T-cell (primary cell): Measurements from ENCODE around the gene DNAH10. TPM values are rescaled to one million over a fixed set of nuclear protein-coding genes. Genes with fewer than 3 reads are reported as not detected.

ENCODE experiments used
- ATAC-seq, 4 experiments: fragments of 200-7000 bp in 3 of 4; fragments of 150-1000 bp in 1 of 4; cut with Tn5 transposase; replicated peaks in 1 of 4; 1 replicate in 3 of 4; 2 replicates in 1 of 4; pipeline ENCODE4 v1.10.0; 2021; ENCODE audit warnings: moderate library complexity in 3 of 4, mild to moderate bottlenecking in 2 of 4, moderate number of reproducible peaks in 1 of 4
- CTCF ChIA-PET, 2 donors: fragments of 300-600 bp; sonication (Branson Sonifier 250); formaldehyde crosslinking; loops; one replicate each; lab custom pipeline; 2022; ENCODE audit warnings: antibody characterized with exemption in 2 of 2; lab: Charles Lee
- POLR2A ChIA-PET, 2 donors: fragments of 300-600 bp; sonication (Branson Sonifier 250); formaldehyde crosslinking; loops; one replicate each; lab custom pipeline; 2022; ENCODE audit warnings: antibody characterized with exemption in 2 of 2; lab: Charles Lee
- DNase-seq, 35 experiments: peaks; one replicate each; pipeline versions ENCODE4 v3.0.0 to v3.0.0-alpha.2; 2013 to 2023
- H3K27ac ChIP-seq: one replicate; pipeline ENCODE4 v1.5.1; 2013; ENCODE audit warnings: low read length
- H3K27me3 ChIP-seq, 2 experiments: replicated peaks in 1 of 2; 1 replicate in 1 of 2; 2 replicates in 1 of 2; pipeline versions ENCODE4 v1.6.1 to v1.7.0; 2013; ENCODE audit warnings: low read length in 1 of 2, mixed read lengths in 1 of 2; ENCODE audit not compliant: control insufficient read depth in 2 of 2, insufficient read depth in 2 of 2; ENCODE audit errors: extremely low read depth in 1 of 2
- H3K36me3 ChIP-seq, 2 donors: 1 replicate in 1 of 2; 2 replicates in 1 of 2; pipeline versions ENCODE4 v1.6.1 to v1.7.0; 2013; ENCODE audit warnings: low read length in 1 of 2; ENCODE audit not compliant: control insufficient read depth in 2 of 2, insufficient read depth in 1 of 2; ENCODE audit errors: extremely low read depth in 1 of 2
- H3K4me1 ChIP-seq, 2 experiments: 1 replicate in 1 of 2; 2 replicates in 1 of 2; pipeline versions ENCODE4 v1.6.1 to v1.7.0; 2013; ENCODE audit warnings: low read length in 2 of 2, mixed read lengths in 1 of 2; ENCODE audit not compliant: insufficient read depth in 2 of 2, control insufficient read depth in 1 of 2; ENCODE audit errors: extremely low read depth in 1 of 2
- H3K4me3 ChIP-seq, 2 donors: 1 replicate in 1 of 2; 2 replicates in 1 of 2; pipeline versions ENCODE4 v1.5.1 to v1.7.0; 2013; ENCODE audit warnings: mild to moderate bottlenecking in 2 of 2, low read length in 1 of 2, moderate library complexity in 1 of 2; ENCODE audit not compliant: control insufficient read depth in 1 of 2; ENCODE audit errors: extremely low read depth in 1 of 2
- H3K9me3 ChIP-seq: 2 replicates; pipeline ENCODE4 v1.7.0; 2013
- H3K27ac Mint-ChIP-seq, 2 donors: one replicate each; pipeline ENCODE4 v1.8.0; 2020 to 2021; ENCODE audit warnings: mild to moderate bottlenecking in 2 of 2, mixed read lengths in 2 of 2
- H3K27me3 Mint-ChIP-seq, 2 donors: one replicate each; pipeline ENCODE4 v1.8.0; 2021 to 2022; ENCODE audit warnings: mixed read lengths in 2 of 2
- H3K36me3 Mint-ChIP-seq: one replicate; pipeline ENCODE4 v1.8.0; 2021; ENCODE audit warnings: mixed read lengths
- H3K4me1 Mint-ChIP-seq, 3 donors: one replicate each; pipeline ENCODE4 v1.8.0; 2020 to 2022; ENCODE audit warnings: mixed read lengths in 3 of 3, mild to moderate bottlenecking in 1 of 3
- H3K4me3 Mint-ChIP-seq, 3 donors: one replicate each; pipeline ENCODE4 v1.8.0; 2020 to 2022; ENCODE audit warnings: mild to moderate bottlenecking in 3 of 3, mixed read lengths in 3 of 3, moderate library complexity in 3 of 3
- H3K9me3 Mint-ChIP-seq, 3 donors: one replicate each; pipeline ENCODE4 v1.8.0; 2020 to 2022; ENCODE audit warnings: mixed read lengths in 3 of 3
- WGBS: methylation state at CpG from one replicate; pipeline ENCODE4 v1.1.5; 2013; ENCODE audit warnings: missing lambda C conversion rate; ENCODE audit not compliant: insufficient coverage; 5-methylcytosine and 5-hydroxymethylcytosine counted together
- total RNA-seq, 35 experiments: library from RNA in 6 of 35; stranded (reverse) in 6 of 35; fragments of 120-200 nt in 1 of 35; gene quantifications; one replicate each; pipeline versions ENCODE4 v1.2.1 to v1.2.4 and lab custom pipeline; 2013 to 2026

Gene DNAH10
- total RNA-seq, 5 donors from 2014 or later (not counting 1 experiment from before 2014, with no cell fraction given): 0.08 to 0.32 (median 0.19) TPM

DNA sequence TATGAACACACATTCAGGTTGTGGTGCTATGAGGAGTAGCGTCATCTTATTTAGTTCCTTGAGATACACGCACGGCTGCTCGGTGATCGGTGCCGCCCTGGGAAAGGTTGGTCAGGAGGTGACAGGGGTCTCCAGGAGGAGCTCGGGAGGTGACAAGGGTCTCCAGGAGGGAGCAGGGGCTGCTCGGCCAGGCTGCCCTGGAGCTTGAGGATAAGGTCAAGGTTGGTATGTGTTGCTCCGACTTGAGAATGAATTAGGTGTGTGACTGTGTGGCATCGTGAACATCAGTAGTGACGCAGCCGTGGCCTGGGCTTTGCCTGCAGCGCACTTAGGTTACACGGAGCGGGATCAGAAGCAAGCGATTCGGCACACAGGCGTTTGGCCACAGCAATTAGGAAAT is 174.4 kb downstream of the DNAH10 start:
- Mint-ChIP-seq H3K36me3 (peaks cover 16% of the 10 kb centered on the region), H3K9me3 (no peaks in the 10 kb centered on the region), H3K27me3 (no peaks in the 10 kb centered on the region), H3K4me3 (peak overlapping the region; percentile 40 to 70 (median 49)), H3K4me1 (peaks cover 42 to 57% (median 43%) of the 10 kb centered on the region in 3 donors), H3K27ac (peak overlapping the region; percentile 72 to 77)
- Histone ChIP-seq H3K4me3 (no peak overlapping the region), H3K36me3 (peaks cover 10 to 15% of the 10 kb centered on the region in 2 donors), H3K4me1 (peaks cover 17 to 55% of the 10 kb centered on the region in 2 experiments), H3K27me3 (peaks cover 0 to 9% of the 10 kb centered on the region in 2 experiments), H3K27ac (no peak overlapping the region), H3K9me3 (no peaks in the 10 kb centered on the region)
- ATAC-seq (no peak), DNase-seq (no peak)
- WGBS: 96% methylated on average over 17 of the region's 18 CpGs
- ChIA-PET POLR2A (no interaction called here), CTCF (interaction anchor here in 1 of 2 donors (0.8 kb wide), 1 partner anchor 31 kb away, joined by 8 read pairs; no protein-coding TSS in a partner anchor)

DNA sequence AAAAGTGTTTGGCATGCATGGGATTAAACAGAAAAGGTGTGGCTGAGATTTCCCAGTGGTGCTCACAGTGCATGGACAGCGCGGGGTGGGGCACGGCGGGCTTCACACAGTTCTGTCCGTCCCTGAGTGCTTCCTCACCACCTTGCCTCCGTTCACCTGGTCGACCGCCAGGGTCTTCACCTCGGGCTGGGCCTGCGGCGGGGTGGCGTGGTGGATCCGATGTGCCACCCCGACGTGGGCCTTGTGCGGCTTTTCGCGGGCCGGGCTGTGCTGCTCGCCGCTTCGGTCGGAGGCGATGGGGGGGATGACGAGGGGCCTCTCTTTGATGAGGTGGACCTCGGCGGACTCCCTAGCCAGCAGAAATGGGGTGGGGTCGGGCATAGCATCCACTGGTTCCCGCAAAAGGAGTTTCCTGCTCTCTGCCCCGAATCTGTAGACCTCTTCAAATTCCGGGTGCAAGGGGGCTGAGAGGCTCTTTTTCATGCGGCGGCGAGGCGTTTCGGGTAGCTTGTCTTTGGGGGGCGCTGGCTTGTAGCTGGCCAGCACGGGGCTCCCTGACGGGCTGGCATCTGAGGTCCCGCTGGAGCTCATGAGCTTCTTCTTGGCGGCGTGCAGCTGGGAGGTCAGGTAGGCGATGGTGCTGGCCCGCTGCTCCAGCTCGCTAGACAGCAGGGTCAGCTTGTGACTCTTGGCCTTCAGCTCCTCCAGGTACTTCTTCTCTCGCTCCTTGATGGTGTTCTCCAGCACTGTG is 175.0 kb downstream of the DNAH10 start:
- Mint-ChIP-seq H3K36me3 (peaks cover 22% of the 10 kb centered on the region), H3K9me3 (no peaks in the 10 kb centered on the region), H3K4me3 (peak overlapping the region; percentile 71 to 90 (median 77)), H3K27me3 (no peaks in the 10 kb centered on the region), H3K27ac (peak overlapping the region; percentile 88), H3K4me1 (peaks cover 35 to 50% (median 37%) of the 10 kb centered on the region in 3 donors)
- no peaks in the 10 kb centered on the region for H3K9me3 ChIP-seq
- H3K27me3 ChIP-seq: peaks cover 0 to 6% of the 10 kb centered on the region in 2 experiments
- peaks cover 14 to 49% of the 10 kb centered on the region in 2 experiments for H3K4me1 ChIP-seq
- peak overlapping the region; percentile 29 to 48 for H3K4me3 ChIP-seq
- peak overlapping the region; percentile 84 for H3K27ac ChIP-seq
- ATAC-seq: no peak
- ChIA-PET POLR2A (no interaction called here), CTCF (interaction anchor here in 1 of 2 donors (1.0 kb wide), 1 partner anchor 46 kb away, joined by 3 read pairs; no protein-coding TSS in a partner anchor)
- no peak for DNase-seq
- H3K36me3 ChIP-seq: peaks cover 15 to 20% of the 10 kb centered on the region in 2 donors
- WGBS: 92% methylated on average over 44 of the region's 46 CpGs

DNA sequence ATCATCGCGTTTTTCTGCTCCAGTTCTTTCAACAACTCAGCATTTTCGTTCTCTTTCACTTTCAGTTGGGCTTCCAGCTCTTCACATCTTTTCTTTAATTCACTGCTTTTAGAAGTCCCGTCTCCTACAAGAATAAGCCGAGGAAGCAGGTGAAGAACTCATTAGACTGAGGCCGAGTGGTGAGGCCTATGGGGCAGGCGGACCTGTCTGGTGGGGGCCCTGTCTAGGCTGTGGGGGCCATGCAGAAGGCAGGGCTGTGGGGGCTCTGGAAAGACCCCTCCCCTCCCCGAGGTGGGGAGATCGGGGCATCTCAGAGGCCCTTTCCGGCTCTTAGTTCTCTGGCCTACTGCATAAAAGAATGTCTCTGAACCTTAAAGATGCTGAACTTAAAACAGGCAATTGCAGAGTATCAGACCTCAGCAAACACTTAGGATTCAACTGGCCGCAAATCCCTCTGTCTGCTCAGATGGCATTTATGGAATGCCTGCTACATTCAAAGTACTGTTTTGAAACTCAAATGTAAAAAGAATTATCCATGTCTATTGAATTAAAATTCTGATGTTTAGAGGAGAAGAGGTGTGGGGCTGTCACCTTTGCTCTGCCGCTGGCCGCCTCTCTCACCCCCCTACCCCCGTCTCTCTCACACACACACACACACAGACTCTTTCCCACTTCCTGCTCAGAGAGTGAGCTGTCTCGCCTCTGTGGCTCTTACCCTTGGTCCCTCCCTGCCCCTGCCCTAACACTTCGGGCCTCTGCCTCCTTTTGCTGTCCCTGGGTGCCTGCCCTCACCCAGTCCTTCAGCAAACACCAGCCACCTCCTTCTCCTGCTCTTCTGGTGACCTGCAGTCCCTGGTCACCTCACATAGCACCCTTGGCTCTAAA is 175.8 kb downstream of the DNAH10 start:
- Mint-ChIP-seq H3K9me3 (no peaks in the 10 kb centered on the region), H3K27me3 (no peaks in the 10 kb centered on the region), H3K27ac (peak overlapping the region; percentile 88), H3K4me1 (peaks cover 29 to 43% (median 30%) of the 10 kb centered on the region in 3 donors), H3K36me3 (peaks cover 31% of the 10 kb centered on the region), H3K4me3 (peak overlapping the region; percentile 71 to 90 (median 77))
- H3K4me1 ChIP-seq: peaks cover 9 to 49% of the 10 kb centered on the region in 2 experiments
- ChIA-PET CTCF (interaction anchor here in 1 of 2 donors (0.7 to 1.0 kb wide), 3 partner anchors 27 to 1448 kb away, joined by 3 read pairs; no protein-coding TSS in a partner anchor), POLR2A (interaction anchor here in 1 of 2 donors (0.7 kb wide), 1 partner anchor 983 kb away, joined by 3 read pairs; no protein-coding TSS in a partner anchor)
- DNase-seq (peak; percentile 18 to 65 (median 47)), ATAC-seq (peak; percentile 90 to 98 (median 94))
- no peaks in the 10 kb centered on the region for H3K9me3 ChIP-seq
- H3K36me3 ChIP-seq: peaks cover 21 to 26% of the 10 kb centered on the region in 2 donors
- WGBS: 7% methylated on average over 8 of the region's 16 CpGs
- peak overlapping the region; percentile 29 to 48 for H3K4me3 ChIP-seq
- H3K27me3 ChIP-seq: peaks cover 0 to 6% of the 10 kb centered on the region in 2 experiments
- H3K27ac ChIP-seq: peak overlapping the region; percentile 84

DNA sequence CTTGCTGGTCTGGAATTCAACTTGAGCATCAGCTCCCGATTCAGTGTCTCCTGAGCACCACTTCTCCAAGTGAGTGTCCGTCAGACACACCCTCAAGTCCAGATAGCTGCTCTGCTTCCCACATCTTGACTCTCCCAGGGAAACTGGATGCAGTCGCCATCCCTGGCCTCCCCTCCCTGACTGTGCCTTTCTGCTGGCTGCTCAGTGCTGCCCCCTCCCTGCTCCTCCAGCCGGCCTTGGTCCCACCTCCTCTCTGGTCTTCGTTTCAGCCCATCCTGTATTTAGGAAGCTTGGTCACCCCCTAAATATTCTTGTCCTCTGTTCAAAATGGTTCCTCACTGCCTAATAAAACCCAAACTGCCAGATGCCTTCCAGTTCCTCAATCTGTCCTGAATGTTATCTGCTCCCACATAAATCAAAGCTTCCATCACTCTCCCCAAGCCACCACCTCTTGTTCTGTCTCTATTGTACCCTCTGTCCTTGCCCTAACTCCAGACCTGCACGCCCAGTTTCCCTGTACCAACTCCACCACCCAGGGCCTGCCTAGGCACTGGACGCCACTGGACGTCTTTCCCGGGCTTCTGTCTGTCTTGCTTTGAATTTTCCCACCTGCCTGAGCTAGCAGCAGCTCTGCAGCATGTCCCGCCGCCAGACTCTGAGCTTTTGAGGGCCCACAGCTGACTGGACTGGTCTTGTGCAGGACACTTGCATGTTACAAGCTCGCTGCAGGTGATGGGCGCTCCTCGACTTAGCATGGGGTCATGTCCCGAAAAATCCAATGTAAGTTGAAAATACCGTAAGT is 176.8 kb downstream of the DNAH10 start:
- peaks cover 27 to 36% (median 29%) of the 10 kb centered on the region in 3 donors for H3K4me1 Mint-ChIP-seq
- peaks cover 9 to 41% of the 10 kb centered on the region in 2 experiments for H3K4me1 ChIP-seq
- H3K27ac ChIP-seq: peak overlapping the region; percentile 84
- H3K36me3 ChIP-seq: peaks cover 26 to 34% of the 10 kb centered on the region in 2 donors
- WGBS: 91% methylated on average over 16 of the region's 16 CpGs
- ChIA-PET CTCF (interaction anchor here (0.6 to 0.9 kb wide), 3 partner anchors 23 to 1449 kb away, joined by 3 to 6 read pairs (median 3); no protein-coding TSS in a partner anchor), POLR2A (interaction anchor here in 1 of 2 donors (0.7 kb wide), 1 partner anchor 983 kb away, joined by 3 read pairs; no protein-coding TSS in a partner anchor)
- no peaks in the 10 kb centered on the region for H3K9me3 ChIP-seq
- no peak overlapping the region for H3K4me3 ChIP-seq
- no peaks in the 10 kb centered on the region for H3K27me3 Mint-ChIP-seq
- DNase-seq: peak in 2 of 35 experiments; percentile 19 to 32
- H3K9me3 Mint-ChIP-seq: no peaks in the 10 kb centered on the region
- ATAC-seq: no peak
- H3K27ac Mint-ChIP-seq: peak overlapping the region; percentile 88
- H3K4me3 Mint-ChIP-seq: peak overlapping the region; percentile 71 to 90 (median 77)
- no peaks in the 10 kb centered on the region for H3K27me3 ChIP-seq
- peaks cover 37% of the 10 kb centered on the region for H3K36me3 Mint-ChIP-seq

DNA sequence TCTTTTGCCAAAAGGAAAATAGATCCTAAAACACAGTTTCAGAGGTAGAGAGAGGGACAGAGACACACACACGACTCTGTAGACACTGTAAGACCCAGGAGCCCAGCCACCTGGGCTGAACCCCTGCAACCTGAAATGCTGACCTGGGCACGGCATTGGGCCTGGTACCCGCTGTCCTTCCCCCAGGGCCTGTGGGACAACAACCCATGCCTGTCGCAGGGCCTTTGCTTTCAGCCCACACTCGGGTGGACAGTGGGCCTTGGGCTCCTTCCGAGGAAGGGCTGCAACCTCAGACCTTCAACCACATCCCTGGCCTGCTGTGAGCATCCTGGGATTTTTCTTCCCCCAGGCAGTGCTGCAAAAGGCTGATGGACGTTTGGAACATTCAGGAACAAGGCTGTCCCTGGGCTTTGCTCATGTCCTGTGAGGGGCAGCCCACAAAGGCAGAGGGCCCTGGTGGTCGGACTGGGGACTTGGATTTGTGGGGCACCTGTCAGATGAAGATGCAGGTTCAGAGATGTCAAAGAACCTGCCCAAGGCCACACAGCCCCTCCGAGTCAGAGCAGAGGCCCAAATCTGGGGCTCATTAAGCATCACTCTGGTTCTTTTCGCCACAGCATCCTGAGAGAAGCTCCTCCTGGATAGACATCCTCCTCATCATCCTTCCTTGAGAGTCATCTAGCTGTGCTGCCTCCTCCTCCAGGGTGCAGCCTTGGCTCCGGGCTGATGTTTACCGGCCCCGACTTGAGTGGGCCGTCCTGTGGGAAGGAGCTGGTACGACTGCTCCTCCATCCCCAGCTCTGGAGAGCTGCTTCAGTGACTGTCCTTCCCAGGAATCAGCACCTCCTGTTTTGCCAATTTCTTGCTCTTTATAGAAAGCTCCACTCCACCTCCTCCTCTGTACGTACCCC is 177.9 kb downstream of the DNAH10 start:
- no peak for DNase-seq
- no peaks in the 10 kb centered on the region for H3K27me3 ChIP-seq
- Mint-ChIP-seq H3K36me3 (peaks cover 42% of the 10 kb centered on the region), H3K9me3 (no peaks in the 10 kb centered on the region), H3K27ac (peak overlapping the region; percentile 55 to 88), H3K4me1 (peaks cover 27 to 35% (median 29%) of the 10 kb centered on the region in 3 donors), H3K27me3 (no peaks in the 10 kb centered on the region), H3K4me3 (no peak overlapping the region)
- peaks cover 31 to 43% of the 10 kb centered on the region in 2 donors for H3K36me3 ChIP-seq
- WGBS: 91% methylated on average over 14 of the region's 16 CpGs
- H3K4me3 ChIP-seq: no peak overlapping the region
- no peak overlapping the region for H3K27ac ChIP-seq
- no peaks in the 10 kb centered on the region for H3K9me3 ChIP-seq
- ChIA-PET CTCF (no interaction called here), POLR2A (no interaction called here)
- H3K4me1 ChIP-seq: peaks cover 9 to 30% of the 10 kb centered on the region in 2 experiments
- no peak for ATAC-seq
